ENCODE results near the gene AGTPBP1.
A peak's percentile ranks its signal among the peaks of the same experiment; 100 is the strongest.

Gene AGTPBP1

GRCh38 chr9:85524531-85524930 is 217.2 kb downstream of the AGTPBP1 start:
- peaks cover 14% of the 10 kb centered on the region for H3K4me1 Mint-ChIP-seq (ENCODE audit: low read depth)
- peaks cover 37% of the 10 kb centered on the region for H3K27me3 Mint-ChIP-seq (ENCODE audit: low read depth)
- H3K27ac Mint-ChIP-seq = no peak overlapping the region
- no peak overlapping the region for H3K4me3 Mint-ChIP-seq
- H3K36me3 Mint-ChIP-seq (ENCODE audit: low read depth) = no peaks in the 10 kb centered on the region
- no peaks in the 10 kb centered on the region for H3K9me3 Mint-ChIP-seq

DNA sequence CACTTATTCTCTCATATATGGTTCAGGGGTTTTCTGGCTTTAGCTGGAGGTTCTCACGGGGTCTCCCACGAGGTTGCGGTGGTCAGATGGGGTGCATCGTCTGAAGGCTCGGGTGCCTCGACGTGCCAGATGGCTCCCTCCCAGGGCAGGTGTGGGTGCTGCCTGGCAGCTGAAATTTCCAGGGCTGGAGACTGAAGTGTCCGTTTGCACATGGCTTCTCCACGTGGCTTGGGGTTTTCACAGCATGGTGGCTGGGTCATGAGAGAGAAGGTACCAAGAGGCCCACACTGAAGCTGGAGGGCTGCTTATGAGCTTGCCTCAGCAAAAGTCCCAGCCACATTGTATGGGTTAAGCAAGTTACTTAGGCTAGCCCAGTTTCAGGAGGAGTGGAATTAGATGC is 218.6 kb downstream of the AGTPBP1 start:
- Mint-ChIP-seq H3K27me3 (ENCODE audit: low read depth) (peaks cover 37% of the 10 kb centered on the region), H3K4me3 (no peak overlapping the region), H3K9me3 (no peaks in the 10 kb centered on the region), H3K27ac (no peak overlapping the region), H3K4me1 (ENCODE audit: low read depth) (peaks cover 14% of the 10 kb centered on the region), H3K36me3 (ENCODE audit: low read depth) (no peaks in the 10 kb centered on the region)

- no peaks in the 10 kb centered on the region for H3K9me3 Mint-ChIP-seq
- H3K4me1 Mint-ChIP-seq (ENCODE audit: low read depth) = peaks cover 14% of the 10 kb centered on the region
- no peak overlapping the region for H3K27ac Mint-ChIP-seq
These were observed 219.2 kb downstream of the AGTPBP1 start for GRCh38 chr9:85522459-85523092.

GRCh38 chr9:85521371-85522197 is 220.2 kb downstream of the AGTPBP1 start:
- Mint-ChIP-seq H3K4me1 (ENCODE audit: low read depth) (peaks cover 14% of the 10 kb centered on the region), H3K9me3 (no peaks in the 10 kb centered on the region), H3K4me3 (no peak overlapping the region), H3K27me3 (ENCODE audit: low read depth) (peaks cover 37% of the 10 kb centered on the region), H3K27ac (no peak overlapping the region), H3K36me3 (ENCODE audit: low read depth) (no peaks in the 10 kb centered on the region)

More at GRCh38 chr9:85522459-85523092, 219.2 kb downstream of the AGTPBP1 start:
- H3K27me3 Mint-ChIP-seq (ENCODE audit: low read depth) = peaks cover 37% of the 10 kb centered on the region
- H3K4me3 Mint-ChIP-seq = peak overlapping the region; percentile 67
- no peaks in the 10 kb centered on the region for H3K36me3 Mint-ChIP-seq (ENCODE audit: low read depth)

- Mint-ChIP-seq H3K27ac (no peak overlapping the region), H3K36me3 (ENCODE audit: low read depth) (no peaks in the 10 kb centered on the region), H3K4me3 (no peak overlapping the region), H3K27me3 (ENCODE audit: low read depth) (peaks cover 11% of the 10 kb centered on the region), H3K4me1 (ENCODE audit: low read depth) (no peaks in the 10 kb centered on the region), H3K9me3 (no peaks in the 10 kb centered on the region)
These were observed 224.6 kb downstream of the AGTPBP1 start for GRCh38 chr9:85516976-85517637.

GRCh38 chr9:85516455-85516854 is 225.3 kb downstream of the AGTPBP1 start:
- Mint-ChIP-seq H3K4me1 (ENCODE audit: low read depth) (no peaks in the 10 kb centered on the region), H3K9me3 (no peaks in the 10 kb centered on the region), H3K36me3 (ENCODE audit: low read depth) (no peaks in the 10 kb centered on the region), H3K27ac (no peak overlapping the region), H3K4me3 (no peak overlapping the region), H3K27me3 (ENCODE audit: low read depth) (peaks cover 8% of the 10 kb centered on the region)

DNA sequence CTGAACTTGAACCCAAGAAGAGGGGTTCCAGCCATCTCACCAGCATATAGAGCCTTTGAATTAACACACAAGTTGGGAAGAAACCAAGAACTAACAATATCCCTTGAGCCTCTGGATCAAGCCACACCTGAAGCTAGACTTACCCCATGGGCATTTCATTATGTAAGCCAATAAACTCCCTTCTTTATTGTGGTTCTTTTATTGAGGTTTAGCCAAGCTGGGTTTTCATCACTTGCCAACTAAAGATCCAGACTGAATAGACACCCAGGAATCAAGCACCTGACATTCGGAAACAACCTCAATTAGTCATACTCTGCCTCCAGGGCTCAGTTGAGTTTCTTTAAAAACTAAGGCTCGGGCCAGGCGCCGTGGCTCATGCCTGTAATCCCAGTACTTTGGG is 226.7 kb downstream of the AGTPBP1 start:
- no peaks in the 10 kb centered on the region for H3K4me1 Mint-ChIP-seq (ENCODE audit: low read depth)
- H3K9me3 Mint-ChIP-seq = no peaks in the 10 kb centered on the region
- no peak overlapping the region for H3K27ac Mint-ChIP-seq
- no peak overlapping the region for H3K4me3 Mint-ChIP-seq
- H3K36me3 Mint-ChIP-seq (ENCODE audit: low read depth) = no peaks in the 10 kb centered on the region
- peaks cover 4% of the 10 kb centered on the region for H3K27me3 Mint-ChIP-seq (ENCODE audit: low read depth)

- Mint-ChIP-seq H3K27me3 (ENCODE audit: low read depth) (no peaks in the 10 kb centered on the region), H3K9me3 (no peaks in the 10 kb centered on the region), H3K4me3 (no peak overlapping the region), H3K27ac (no peak overlapping the region), H3K36me3 (ENCODE audit: low read depth) (no peaks in the 10 kb centered on the region), H3K4me1 (ENCODE audit: low read depth) (no peaks in the 10 kb centered on the region)
These were observed 227.5 kb downstream of the AGTPBP1 start for GRCh38 chr9:85514256-85514655.

DNA sequence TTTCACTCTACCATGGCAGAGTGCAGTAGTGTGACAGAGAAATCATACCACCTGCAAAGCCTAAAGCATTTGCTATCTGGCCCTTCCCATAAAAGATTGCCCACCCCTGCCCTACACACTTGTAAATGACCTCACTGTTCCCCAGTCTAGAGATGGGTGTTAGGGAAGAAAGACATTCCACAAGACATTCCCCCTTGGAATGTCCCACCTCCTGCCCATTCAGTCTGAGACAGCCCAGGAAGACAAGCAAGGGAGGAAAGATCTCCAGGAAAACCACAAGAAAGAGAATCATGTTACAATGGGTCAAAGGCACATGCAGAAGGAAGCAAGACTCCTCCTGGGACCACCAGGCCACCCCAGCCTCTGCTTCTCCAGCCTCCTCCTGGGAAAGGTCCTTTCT is 230.0 kb downstream of the AGTPBP1 start:
- H3K27ac Mint-ChIP-seq = no peak overlapping the region
- no peaks in the 10 kb centered on the region for H3K36me3 Mint-ChIP-seq (ENCODE audit: low read depth)
- no peaks in the 10 kb centered on the region for H3K4me1 Mint-ChIP-seq (ENCODE audit: low read depth)
- no peaks in the 10 kb centered on the region for H3K9me3 Mint-ChIP-seq
- H3K4me3 Mint-ChIP-seq = no peak overlapping the region
- H3K27me3 Mint-ChIP-seq (ENCODE audit: low read depth) = peaks cover 4% of the 10 kb centered on the region

DNA sequence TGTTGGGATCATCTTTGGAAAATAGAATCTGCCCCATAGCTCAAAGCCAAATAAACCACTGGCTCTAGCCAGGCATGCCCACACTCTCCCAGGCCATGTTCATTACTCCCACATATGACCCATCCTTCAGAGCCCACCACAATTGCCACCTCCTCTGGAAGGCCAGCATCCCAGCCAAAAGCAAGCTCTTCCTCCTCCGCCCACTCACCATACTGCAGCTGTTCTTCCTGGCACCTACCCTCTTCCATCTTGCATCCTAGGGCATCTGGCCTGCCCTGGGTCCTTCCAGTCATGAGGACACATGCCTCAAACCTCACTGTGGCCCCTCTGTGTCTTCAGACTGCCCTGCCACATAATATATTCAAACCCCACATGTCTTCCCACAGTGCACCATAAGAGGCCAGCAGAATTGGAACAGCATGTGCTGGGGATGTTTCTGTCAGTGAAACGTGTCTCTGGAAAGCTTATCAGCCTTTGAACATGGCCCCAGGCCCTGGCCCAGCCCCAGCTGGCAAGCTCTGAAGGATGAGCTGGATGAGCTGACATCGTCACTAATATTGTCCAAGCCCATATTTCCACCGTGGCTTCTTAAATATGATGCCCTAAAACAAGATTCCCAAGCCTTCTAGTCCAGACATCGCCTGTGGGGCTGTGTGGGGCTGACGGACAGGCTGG is 230.8 kb downstream of the AGTPBP1 start:
- Mint-ChIP-seq H3K27ac (no peak overlapping the region), H3K27me3 (ENCODE audit: low read depth) (peaks cover 4% of the 10 kb centered on the region), H3K4me1 (ENCODE audit: low read depth) (no peaks in the 10 kb centered on the region), H3K36me3 (ENCODE audit: low read depth) (no peaks in the 10 kb centered on the region), H3K9me3 (no peaks in the 10 kb centered on the region), H3K4me3 (no peak overlapping the region)

DNA sequence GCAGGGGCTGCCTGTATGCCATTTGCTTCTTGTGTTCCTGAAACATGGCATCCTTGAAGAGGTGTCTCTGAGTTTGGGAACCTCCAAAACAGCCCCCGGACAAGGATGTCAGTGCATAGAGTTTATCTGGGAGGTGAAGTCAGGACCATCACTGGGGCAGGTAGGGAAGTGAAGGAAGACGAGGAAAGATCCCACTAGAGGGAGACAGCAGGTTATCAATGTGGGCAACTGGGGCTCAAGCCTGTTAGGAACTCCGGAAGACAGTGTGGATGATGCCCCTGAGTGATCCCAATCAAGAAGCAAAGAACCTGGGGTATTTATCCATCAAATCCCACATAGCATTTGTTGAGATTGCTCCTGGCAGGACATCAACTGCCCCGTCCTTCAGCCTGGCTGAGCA is 233.1 kb downstream of the AGTPBP1 start:
- no peaks in the 10 kb centered on the region for H3K36me3 Mint-ChIP-seq (ENCODE audit: low read depth)
- H3K4me3 Mint-ChIP-seq = no peak overlapping the region
- H3K27me3 Mint-ChIP-seq (ENCODE audit: low read depth) = peaks cover 4% of the 10 kb centered on the region
- no peak overlapping the region for H3K27ac Mint-ChIP-seq
- no peaks in the 10 kb centered on the region for H3K9me3 Mint-ChIP-seq
- H3K4me1 Mint-ChIP-seq (ENCODE audit: low read depth) = no peaks in the 10 kb centered on the region

GRCh38 chr9:85505612-85506011 is 236.1 kb downstream of the AGTPBP1 start:
- no peaks in the 10 kb centered on the region for H3K36me3 Mint-ChIP-seq (ENCODE audit: low read depth)
- no peak overlapping the region for H3K27ac Mint-ChIP-seq
- H3K4me3 Mint-ChIP-seq = no peak overlapping the region
- no peaks in the 10 kb centered on the region for H3K4me1 Mint-ChIP-seq (ENCODE audit: low read depth)
- peaks cover 11% of the 10 kb centered on the region for H3K27me3 Mint-ChIP-seq (ENCODE audit: low read depth)
- no peaks in the 10 kb centered on the region for H3K9me3 Mint-ChIP-seq

DNA sequence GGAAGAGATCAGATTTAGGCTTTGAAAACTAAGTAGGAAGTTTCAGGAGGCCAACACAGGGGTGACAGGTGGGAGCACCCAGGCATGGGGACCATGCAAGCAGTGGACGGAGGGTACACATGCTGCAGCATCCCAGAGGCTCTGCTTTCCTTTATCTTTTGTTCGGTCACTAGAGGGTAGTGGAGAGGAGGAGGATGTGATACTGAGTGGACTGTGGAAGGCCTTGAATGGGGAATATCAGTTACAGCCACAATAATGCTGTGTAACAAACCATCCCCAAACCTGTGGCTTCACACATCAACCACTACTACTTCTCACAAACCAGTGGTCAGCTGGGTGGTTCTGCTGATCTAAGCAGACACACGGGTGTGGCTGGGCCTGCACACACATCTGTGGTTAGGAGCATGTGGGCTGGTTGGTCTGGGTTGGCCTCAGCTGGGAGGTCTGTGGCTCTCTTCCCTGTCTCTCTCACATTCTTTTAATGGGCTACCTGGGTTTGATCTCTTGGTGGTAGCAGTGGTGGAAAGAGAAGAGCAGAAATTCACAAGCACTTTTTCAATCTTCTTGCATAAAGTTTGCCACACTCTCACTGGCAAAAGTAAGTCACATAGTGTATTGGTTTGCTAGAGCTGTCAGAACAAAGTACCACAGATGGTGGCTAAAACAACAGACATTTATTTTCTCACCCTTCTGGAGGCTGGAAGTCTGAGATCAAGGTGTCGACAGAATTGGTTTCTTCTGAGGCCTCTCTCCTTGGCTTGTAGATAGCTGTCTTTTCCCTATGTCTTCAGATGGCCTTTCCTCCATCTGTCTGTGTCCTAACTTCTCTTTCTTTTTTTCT is 238.7 kb downstream of the AGTPBP1 start:
- Mint-ChIP-seq H3K27ac (no peak overlapping the region), H3K27me3 (ENCODE audit: low read depth) (peaks cover 11% of the 10 kb centered on the region), H3K4me1 (ENCODE audit: low read depth) (no peaks in the 10 kb centered on the region), H3K4me3 (no peak overlapping the region), H3K36me3 (ENCODE audit: low read depth) (no peaks in the 10 kb centered on the region), H3K9me3 (no peaks in the 10 kb centered on the region)

DNA sequence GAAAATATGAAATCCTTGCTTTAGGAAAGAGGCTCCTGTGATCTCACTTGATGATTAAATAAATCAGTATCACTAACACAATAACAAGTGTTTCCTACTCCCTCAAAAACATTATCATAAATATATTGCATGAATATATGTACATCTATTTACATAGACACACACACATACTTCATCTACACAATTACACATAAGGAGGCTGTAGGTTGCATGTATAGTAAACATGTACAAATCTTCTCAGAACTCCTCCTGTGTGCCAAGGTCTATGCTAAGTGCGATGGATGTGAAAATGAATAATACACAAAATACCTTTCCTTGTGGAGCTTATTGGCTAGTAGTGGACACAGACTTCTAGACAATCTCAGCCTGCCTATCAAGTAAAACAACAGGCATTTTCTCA is 239.9 kb downstream of the AGTPBP1 start:
- peaks cover 13% of the 10 kb centered on the region for H3K27me3 Mint-ChIP-seq (ENCODE audit: low read depth)
- no peaks in the 10 kb centered on the region for H3K36me3 Mint-ChIP-seq (ENCODE audit: low read depth)
- H3K27ac Mint-ChIP-seq = no peak overlapping the region

More for the DNA sequence above, 239.9 kb downstream of the AGTPBP1 start:
- H3K4me3 Mint-ChIP-seq = no peak overlapping the region
- H3K4me1 Mint-ChIP-seq (ENCODE audit: low read depth) = no peaks in the 10 kb centered on the region
- H3K9me3 Mint-ChIP-seq = no peaks in the 10 kb centered on the region

Data from T-helper 1 cell treated with Interleukin-12 subunit alpha and Interleukin-12 subunit beta and Interleukin-4 antibody, amounts not matched to agents 30 μg/mL and 1 μg/mL, for 36 hours (primary cell).